HG03432 (cell line): ENCODE results near the gene FRMD4A.

Source experiments
- ATAC-seq: cut with Tn5 transposase; IDR thresholded peaks from one replicate; pipeline ENCODE4 v1.9.1; 2021; ENCODE audit warnings: mild to moderate bottlenecking, moderate library complexity; ENCODE audit not compliant: unreplicated experiment

FRMD4A gene

DNA sequence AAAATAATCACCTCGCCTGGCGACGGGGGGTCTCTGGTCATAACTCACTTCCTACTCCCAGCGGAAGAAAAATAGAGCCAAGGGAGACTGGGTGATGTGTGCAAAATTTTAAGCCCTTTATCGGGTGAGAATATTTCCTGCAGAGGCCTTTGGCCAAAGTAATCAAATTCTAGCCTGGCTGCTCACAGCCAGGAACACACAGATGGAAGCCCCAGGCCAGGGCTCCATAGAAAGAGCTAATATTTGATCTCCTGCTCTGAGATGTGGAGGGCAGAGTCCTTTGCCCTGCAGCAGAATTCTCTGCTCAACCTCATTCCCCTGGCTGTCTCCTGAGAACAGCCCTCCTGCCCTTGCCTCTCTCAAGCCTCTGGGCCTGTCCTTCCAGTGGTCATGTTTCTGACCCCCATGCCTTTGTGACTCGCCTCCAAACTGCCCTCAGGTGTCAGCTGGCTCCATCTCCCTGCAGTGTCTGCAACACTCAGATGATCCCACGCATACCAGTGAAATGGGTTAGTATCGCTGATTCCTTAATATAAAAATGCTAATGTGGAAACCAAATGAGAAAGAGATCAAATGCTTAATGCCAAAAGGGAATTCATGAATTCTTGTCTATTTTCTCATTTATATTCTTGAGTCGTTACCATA, 34.5 kb downstream of the FRMD4A start:
- no peak for ATAC-seq

DNA sequence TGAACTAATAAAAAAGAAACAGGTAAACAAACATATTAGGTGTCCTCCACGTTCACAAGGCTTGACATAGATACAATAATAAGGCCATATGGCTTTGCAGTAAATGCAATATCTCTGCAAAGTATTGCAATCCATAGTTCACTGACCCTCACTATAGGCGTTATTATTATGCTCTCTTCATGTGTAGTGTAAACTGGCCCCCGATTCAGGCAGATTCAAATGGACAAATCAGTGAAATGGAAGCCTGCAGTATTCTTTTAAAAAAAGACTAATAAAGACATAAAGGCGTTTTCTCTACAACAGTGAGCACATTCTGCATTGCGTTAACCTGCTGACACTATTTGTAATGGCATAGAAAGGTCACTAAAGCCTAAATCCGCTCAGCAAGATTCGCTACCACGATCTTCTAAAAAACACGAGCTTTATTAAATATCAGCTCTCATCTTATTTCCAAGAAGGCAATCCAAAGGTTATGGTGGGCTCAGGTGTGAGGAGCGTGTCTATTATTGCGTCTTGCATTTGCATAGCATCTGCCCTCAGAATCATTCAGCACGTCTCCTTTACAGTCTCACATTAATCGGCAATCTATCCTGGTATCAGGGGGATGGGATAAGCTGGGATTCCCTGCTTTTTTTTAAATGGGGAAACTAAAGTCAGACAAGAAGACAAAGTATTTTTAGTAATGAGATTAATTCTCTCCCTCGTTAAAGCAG, 36.2 kb downstream of the FRMD4A start:
- no peak for ATAC-seq

DNA sequence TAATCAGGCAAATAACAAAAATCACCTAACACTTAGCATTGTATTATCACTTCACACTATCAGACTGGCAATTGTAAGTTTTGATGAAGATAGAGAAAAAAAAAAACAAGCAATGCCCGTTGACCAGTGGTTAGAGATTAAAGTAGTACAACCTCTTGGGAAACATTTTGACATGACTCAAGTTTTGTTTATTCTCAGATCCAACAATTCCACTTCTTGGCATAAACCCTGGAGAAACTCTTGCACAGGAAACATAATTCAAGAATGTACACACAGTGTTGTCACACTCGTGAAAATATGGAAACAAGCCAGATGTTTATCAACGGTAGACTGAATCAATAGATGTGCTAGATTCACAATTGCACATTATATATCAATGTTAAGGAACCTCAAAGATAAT, 37.2 kb downstream of the FRMD4A start:
- ATAC-seq, result no peak

DNA sequence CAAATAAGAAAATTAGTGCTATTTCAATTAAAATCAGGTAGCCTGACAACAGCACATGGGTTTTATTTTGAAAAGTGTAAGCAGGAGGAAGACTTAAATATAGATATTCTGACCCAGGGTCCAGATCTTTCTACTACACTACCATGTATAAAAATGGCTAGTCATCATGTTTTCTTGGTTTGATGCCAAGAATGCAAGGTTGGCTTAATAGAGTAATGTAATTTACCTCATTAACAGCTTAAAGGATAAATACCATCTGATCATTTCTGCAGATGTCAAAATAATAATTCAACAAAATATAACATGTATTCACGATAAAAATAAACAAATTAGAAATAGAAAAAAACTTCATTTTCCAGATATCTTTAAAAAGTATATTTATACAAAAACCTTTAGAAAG, 39.4 kb downstream of the FRMD4A start:
- no peak for ATAC-seq

DNA sequence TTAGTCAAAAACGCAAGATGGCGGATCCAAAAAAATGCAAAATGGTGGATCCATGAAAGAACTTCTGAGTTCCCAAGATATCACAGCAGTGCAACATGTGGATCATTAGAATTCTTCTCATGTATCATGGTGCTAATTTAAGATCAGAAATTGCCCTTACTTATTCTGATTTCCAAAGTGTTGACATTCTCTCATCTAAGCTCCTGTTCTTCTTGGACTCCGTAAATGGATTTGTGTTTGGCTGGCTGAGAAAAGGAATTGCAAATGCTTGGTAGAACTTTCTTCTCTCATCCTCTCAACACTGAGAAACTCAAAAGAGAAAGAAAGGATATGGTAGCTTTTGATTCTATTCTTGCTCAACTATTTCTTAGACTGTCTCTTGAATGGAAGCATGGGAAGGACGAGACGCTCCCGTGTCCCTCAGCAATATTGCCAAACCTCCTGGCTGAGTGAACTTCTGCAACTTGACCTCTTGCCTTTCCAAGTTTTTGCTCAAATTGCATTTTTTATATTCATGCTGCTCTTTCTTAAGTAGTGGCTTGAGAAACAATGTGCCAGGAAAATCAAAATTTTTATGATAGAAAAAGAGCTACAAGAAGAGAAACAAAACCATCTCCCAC, 44.7 kb downstream of the FRMD4A start:
- no peak for ATAC-seq

DNA sequence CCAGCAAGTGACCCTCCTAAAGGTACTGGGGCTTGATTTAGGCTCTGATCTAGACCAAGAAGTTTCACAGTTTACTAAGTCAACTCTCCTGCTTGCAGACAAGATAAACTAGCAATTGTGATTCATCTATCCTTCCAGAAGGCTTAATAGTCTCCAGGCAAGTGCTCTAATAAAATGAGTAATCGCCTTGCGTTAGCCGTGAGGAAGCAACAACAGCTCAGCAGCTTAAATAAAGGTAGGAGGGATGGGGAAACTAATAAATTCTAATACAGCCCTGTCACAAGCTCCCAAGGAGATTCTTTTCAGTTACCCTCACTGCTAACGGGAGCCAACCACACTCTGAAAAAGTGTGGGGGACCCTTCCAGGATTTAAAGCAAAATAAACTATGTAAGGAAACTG, 48.4 kb downstream of the FRMD4A start:
- no peak for ATAC-seq

DNA sequence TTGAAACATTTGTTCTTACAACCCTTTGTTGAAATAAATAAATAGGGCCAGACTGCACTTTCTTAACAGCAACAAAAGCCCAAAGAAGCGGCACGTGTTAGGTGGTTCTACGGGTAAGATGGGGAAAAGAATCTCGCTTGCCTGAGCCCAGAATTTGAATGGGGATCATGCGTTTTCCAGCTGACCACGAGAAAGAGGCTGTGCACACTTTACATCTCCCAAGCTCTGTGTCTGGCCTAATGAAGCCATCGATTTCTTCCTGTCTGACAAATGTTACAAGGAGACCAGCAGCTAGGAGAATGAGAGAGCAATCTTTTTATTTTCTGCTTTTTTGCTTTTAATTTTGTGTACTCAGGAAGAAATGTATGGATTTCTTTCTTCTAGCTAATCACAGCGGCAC, 52.2 kb downstream of the FRMD4A start:
- no peak for ATAC-seq

DNA sequence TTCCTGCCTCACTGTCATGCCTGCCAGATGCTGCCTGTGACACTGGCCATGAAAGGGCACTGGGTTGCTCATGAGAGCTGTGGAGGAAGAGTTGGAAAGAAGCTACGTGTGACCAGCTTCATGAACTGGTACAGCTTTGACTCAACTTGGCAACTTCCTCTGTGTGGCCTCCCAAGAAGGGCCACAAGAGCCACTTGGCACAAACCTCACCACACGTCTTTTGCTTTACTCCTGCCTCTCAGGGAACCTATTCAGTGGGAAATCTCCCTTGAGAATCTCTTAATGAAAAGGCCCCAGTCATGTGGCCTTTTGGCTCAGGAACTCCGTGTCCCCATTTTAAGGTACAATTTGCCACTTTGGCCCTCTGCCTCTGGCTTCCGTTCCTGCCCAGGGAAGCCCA, 54.5 kb downstream of the FRMD4A start:
- no peak for ATAC-seq

DNA sequence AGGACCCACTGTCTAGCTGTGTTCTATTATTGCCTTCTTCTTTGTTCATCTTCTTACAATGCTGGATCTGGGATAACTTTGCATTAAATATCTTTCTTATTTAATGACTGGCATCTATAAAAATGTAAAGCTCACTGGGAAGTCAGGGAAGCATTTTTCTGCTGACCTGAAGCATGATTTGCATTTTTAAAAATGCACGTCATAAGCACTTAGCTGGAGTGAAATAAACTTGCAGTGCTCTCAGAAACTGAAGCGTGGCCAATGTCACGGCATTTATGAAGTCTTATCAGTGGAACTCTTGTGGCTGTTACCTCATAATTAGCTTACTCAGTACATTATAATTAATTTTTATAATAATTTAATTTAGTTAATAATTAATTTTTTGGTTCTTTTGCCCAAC, 59.1 kb downstream of the FRMD4A start:
- no peak for ATAC-seq

DNA sequence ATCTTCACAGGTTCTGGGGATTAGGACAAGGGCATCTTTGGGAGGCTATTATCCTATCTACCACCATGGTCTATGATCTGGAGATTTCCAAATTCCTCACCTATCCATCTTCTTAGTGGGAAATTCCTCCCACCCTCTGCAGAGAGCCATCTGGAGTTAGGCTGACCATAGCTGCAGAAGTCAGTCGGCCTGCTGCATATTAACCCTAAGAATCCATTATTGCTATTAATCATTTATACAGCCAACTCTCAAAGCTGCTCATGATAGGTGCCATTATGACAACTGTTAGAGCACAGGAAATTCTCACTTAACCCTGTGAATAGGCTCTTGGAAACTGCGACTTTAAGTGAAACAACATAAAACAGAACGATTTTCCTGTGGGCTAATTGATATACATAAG, 60.4 kb downstream of the FRMD4A start:
- no peak for ATAC-seq

DNA sequence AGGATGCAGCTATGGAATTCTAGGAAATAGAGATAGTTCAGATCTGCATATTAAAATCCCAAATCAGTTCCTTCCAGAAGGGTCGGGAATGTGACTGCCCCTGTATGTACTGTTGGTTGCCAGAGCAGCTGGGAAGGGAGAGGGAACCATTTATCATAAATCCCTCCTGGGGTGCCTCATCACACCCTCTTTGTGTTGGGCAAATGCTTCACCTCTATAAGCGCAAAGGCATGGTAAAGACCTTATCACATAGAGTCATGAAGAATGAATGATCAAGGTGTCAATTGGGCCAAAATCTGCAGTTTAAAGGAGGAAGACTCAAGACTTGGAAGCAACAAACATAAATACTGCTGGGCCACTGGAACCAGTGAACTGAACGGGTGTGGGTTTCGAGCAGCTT, 65.0 kb downstream of the FRMD4A start:
- ATAC-seq, result no peak

DNA sequence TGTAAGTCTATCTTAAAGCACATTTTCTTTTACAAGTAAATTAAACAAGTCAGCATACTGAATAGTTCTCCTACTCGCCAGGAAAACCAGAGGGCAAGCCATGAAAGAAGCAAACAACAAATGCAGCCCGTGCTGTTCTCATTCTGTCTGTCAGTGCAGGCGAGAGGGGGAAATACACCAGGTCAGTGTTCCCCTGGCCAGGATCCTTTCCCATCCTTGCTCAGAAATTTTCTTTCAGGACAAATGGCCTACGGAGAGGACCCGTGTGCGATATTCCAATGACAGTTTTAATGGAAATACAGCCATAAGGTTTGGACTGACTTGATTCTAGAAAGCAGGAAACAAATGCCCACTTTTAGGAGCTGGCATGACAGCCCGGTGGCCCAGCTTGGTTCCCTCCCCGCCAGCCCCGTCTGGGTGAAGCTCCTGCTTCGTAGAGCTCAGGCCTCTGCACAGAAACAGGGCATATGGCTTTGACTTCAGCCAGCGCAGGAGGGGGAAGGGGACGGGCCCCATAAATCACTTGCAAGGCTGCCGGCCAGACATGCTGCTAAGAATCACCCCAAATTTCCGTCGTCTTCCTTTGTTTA, 67.8 kb downstream of the FRMD4A start:
- no peak for ATAC-seq

DNA sequence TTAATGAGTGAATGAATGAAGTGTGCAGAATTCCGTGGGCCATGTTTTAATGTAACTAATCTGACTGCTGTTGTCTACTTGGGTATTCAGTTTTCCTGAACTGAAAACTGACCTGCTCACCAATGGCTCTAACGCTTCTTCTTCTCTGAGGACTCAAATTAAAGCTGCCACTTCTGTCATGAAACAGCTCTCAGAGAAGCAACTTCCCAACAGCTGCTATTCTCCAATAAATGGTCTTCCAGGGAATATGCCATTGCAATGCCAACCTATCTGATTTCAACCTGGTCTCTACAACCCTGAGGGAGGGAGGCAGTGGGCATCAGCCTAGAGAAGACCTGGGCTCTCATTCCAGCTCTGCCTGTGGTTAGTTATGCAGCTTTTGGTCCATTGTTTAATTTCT, 69.4 kb downstream of the FRMD4A start:
- ATAC-seq, result no peak

DNA sequence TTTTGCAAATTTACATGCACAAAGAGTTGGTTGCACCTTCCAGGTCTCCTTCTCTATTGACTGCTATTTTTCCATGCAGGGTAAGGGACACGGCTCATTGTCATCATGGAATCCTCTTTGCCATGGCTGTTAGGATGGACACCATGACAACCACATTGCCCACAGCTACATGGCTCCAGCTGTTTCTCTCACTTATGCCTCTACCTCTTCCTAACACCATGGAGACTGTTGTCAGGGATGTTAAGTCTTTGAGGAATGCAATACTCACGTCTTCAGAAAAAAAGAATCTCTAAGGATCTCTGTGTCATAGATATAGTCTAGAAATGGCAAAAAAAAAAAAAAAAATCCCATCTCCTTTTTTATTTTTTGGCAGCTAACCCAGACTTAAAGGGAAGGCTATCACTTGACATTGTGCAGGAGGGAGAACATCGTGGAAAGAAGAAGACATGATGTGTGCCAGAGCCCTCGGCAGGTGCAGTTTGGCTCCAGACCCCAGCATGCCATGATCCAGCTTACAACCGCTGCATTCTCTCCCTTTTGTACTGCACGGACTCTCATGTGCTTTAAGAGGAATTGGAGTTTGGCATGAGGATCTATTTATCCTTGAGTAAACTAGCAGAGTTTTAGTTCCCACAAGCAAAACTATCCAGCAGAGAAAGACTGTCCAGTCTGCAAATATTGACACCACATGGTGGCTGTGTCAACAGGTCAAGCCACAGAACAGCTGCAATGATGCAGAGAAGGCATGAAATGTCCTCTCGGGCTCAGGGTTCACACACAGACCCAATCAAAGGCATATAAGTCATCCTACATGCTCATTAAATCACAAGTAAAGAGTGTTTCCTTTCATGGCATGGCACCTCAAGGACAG, 70.8 kb downstream of the FRMD4A start:
- ATAC-seq, result no peak

DNA sequence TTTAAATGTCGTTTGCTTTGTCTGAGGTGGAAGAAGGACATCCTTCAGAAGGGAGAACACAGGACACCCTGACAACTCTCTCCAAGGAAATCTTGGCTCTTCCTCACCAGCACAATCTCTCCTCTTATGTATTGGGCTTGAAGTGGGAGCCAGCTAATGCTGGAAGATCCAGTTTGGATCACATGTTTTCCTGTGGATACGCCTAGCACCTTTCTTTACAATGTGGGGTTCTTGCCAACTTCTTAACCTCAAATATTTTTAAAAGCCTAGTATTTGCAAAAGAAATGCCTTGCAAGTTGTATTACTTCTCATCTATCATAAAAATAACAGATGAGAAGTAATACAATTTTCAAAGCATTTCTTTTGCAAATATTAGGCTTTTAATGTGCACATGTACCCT, 76.4 kb downstream of the FRMD4A start:
- ATAC-seq, result no peak

DNA sequence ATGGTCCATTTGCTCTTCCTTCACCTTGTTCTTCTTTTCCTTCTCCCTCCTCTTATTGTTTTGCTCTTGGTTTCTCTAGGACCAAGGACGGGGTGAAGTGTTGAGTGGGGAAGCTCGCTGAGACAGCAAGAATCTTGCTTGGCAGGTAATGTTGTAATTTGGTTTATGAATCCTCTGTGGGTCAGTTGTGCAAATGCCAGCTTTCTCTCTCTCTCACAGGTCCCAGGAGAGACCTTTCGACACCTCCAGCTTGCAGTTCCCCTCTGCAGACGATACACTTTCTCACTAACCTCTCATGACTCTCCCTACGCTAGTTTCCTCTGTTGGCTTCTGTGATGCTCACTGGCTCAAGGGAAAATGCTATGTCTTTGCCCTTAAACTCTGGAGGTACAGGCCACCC, 77.0 kb downstream of the FRMD4A start:
- no peak for ATAC-seq

DNA sequence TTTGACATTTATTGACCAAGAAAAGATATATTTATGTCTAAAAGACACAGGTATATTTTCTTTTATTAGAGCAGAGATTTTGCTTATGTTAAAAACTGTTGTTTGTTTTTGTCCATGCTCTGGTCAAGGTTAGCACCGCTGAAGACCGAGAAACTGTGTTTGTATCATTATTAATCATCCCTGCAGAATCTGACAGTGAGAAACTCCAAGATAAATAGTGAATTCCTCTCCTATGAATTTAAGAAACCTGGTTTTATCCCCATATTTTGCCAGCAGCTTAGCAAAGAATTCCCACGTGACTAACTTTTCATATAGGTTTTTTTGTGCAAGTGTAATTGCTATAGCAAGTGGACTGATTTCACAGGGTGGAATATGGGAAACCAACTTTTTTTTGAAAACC, 77.6 kb downstream of the FRMD4A start:
- no peak for ATAC-seq

DNA sequence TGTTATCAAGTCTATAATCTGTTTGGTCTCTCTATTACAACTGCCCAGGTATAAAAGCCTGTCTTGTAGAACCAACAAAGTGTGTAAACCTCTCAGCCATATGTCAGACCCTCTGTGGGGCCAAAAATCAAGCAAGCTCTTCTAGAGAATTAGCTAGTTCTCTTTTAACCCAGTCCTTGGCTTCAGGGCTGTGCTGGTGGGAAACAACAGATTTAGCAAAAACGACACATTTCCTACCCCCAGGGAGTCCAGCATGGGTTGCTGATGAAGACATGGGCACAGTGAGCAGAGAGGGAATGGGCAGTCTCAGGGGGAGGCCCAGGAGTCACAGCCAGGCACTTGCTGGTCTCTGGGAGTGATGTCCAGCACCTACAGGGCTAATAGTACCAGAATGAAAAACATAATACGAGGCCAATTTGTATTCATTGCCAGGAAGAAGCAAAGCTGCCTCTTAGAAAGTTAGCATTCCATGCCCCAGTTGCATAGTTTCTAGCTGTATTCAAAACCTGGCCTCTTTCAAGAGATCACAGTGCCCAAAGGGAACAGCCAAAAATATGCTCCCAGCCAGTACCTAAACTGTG, 80.1 kb downstream of the FRMD4A start:
- no peak for ATAC-seq

DNA sequence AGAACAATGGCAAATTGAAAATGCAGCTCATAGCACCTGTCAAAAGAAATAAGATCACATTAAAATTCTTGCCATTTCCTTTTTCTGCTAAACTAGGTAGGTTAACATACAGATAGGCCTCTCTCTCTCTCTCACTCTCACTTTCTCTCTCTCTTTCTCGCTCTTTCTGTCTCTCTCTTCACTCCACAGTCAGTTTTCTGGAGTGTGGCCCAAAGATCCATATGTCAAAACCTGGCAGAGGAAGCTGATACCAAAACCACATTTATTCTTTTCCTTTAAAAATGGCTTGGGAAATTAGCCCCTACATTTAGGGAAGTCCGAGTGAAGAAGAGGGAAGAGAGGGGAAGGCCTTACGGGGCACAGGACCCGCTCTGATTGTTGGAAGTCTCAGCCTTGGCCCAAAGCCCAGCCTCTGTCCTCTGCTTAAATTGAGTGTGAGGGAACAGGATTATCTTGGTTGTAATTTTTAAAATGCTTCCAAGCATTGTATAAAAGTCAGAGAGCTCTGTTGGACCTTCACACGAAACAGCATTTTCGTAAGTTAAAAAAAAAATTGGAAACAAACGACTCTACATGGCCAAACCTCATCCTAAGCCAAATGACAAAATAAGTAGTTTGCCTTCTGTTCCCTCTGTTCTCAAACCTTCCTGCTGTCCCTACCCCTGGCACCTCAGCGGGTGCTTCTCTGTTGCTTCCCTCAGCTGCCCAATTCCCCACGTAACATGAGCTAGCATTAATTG, 83.2 kb downstream of the FRMD4A start:
- ATAC-seq, result no peak

DNA sequence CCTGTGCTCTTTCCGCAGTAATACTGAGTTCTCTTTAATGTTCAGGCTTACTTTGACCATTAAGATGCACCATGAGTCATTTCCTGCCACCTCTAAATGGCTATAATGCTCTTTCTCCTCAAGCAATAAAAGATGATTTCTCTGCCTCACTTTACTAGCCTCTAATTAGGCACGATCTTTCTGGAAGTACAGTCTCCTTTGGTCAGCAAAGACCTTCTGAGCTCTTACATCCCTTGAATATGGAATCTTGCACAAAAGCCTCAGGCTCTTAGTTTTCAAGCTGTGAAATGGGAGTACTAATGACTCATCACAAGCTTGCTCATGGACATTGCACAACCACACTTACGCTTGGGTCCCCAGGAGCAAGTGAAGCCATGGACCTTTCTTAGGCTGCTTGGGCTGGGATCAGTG, 85.9 kb downstream of the FRMD4A start:
- no peak for ATAC-seq
